Measurements from ENCODE around the gene PITPNM2. TPM values are rescaled to one million over a fixed set of nuclear protein-coding genes. Genes with fewer than 3 reads are reported as not detected.

PITPNM2 gene
- total RNA-seq, 3 donors from 2014 or later (not counting 1 experiment from before 2014, with no cell fraction given), result 38.9 to 94.6 (median 42.5) TPM

GRCh38 chr12:123187637-123188036 is 36.7 kb upstream of the PITPNM2 start:
- H3K27ac Mint-ChIP-seq, result no peak overlapping the region
- intact Hi-C loops (cut with micrococcal nuclease), result no loop called here
- H3K4me1 ChIP-seq (ENCODE audit: control insufficient read depth, insufficient read depth, low read length), result no peaks in the 10 kb centered on the region
- no peaks in the 10 kb centered on the region for H3K4me1 Mint-ChIP-seq
- DNase-seq, result no peak
- H3K36me3 ChIP-seq (ENCODE audit: control insufficient read depth, insufficient read depth, low read length), result peaks cover 51% of the 10 kb centered on the region
- H3K4me3 ChIP-seq (ENCODE audit: low read length), result no peak overlapping the region
- no peaks in the 10 kb centered on the region for H3K9me3 Mint-ChIP-seq
- WGBS (ENCODE audit: insufficient coverage), result 98% methylated on average over 6 of the region's 6 CpGs
- no peaks in the 10 kb centered on the region for H3K27me3 ChIP-seq (ENCODE audit: control insufficient read depth, insufficient read depth, low read length)
- TF ChIP-seq, protein P1, sequence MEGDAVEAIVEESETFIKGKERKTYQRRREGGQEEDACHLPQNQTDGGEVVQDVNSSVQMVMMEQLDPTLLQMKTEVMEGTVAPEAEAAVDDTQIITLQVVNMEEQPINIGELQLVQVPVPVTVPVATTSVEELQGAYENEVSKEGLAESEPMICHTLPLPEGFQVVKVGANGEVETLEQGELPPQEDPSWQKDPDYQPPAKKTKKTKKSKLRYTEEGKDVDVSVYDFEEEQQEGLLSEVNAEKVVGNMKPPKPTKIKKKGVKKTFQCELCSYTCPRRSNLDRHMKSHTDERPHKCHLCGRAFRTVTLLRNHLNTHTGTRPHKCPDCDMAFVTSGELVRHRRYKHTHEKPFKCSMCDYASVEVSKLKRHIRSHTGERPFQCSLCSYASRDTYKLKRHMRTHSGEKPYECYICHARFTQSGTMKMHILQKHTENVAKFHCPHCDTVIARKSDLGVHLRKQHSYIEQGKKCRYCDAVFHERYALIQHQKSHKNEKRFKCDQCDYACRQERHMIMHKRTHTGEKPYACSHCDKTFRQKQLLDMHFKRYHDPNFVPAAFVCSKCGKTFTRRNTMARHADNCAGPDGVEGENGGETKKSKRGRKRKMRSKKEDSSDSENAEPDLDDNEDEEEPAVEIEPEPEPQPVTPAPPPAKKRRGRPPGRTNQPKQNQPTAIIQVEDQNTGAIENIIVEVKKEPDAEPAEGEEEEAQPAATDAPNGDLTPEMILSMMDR (IDR thresholded peaks at IDR 0.05), result no peak
- H3K4me3 Mint-ChIP-seq, result no peak overlapping the region
- no peak overlapping the region for H3K27ac ChIP-seq (ENCODE audit: low read length)
- ATAC-seq, result no peak
- H3K9me3 ChIP-seq (ENCODE audit: control insufficient read depth, insufficient read depth, low read length), result no peaks in the 10 kb centered on the region
- peaks cover 6% of the 10 kb centered on the region for H3K36me3 Mint-ChIP-seq
- no peaks in the 10 kb centered on the region for H3K27me3 Mint-ChIP-seq (ENCODE audit: low read depth in 2 of 2)

GRCh38 chr12:123180171-123180570 is 29.3 kb upstream of the PITPNM2 start:
- intact Hi-C loops (cut with micrococcal nuclease), result no loop called here
- Histone ChIP-seq H3K27me3 (ENCODE audit: control insufficient read depth, insufficient read depth, low read length) (no peaks in the 10 kb centered on the region), H3K36me3 (ENCODE audit: control insufficient read depth, insufficient read depth, low read length) (peaks cover 50% of the 10 kb centered on the region), H3K4me3 (ENCODE audit: low read length) (no peak overlapping the region), H3K27ac (ENCODE audit: low read length) (no peak overlapping the region), H3K4me1 (ENCODE audit: control insufficient read depth, insufficient read depth, low read length) (no peaks in the 10 kb centered on the region), H3K9me3 (ENCODE audit: control insufficient read depth, insufficient read depth, low read length) (no peaks in the 10 kb centered on the region)
- 89% methylated on average over 4 of the region's 4 CpGs for WGBS (ENCODE audit: insufficient coverage)
- Mint-ChIP-seq H3K4me3 (no peak overlapping the region), H3K27ac (no peak overlapping the region), H3K9me3 (no peaks in the 10 kb centered on the region), H3K36me3 (peaks cover 6% of the 10 kb centered on the region), H3K27me3 (ENCODE audit: low read depth in 2 of 2) (no peaks in the 10 kb centered on the region), H3K4me1 (no peaks in the 10 kb centered on the region)
- TF ChIP-seq, protein P1 (IDR thresholded peaks at IDR 0.05), result no peak
- no peak for DNase-seq
- ATAC-seq, result no peak

DNA sequence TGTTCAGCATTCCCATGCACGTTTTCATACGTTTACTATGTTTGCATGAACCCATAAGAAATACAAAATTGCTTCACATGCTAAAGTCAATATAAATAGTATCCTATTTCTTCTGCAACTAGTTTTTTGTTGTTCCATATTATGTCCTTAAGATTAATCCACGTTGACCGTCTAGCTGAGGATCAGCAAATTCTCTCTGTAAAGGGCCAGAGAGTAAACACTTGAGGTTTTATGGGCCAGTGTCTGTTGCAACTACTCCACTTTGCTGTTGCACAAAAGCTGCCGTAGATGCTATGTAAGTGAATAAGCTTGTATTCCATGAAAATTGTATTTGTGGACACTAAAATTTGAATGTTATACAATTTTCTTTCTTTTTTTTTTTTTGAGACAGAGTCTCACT is 21.1 kb upstream of the PITPNM2 start:
- no peaks in the 10 kb centered on the region for H3K9me3 ChIP-seq (ENCODE audit: control insufficient read depth, insufficient read depth, low read length)
- Mint-ChIP-seq H3K36me3 (peaks cover 7% of the 10 kb centered on the region), H3K4me3 (no peak overlapping the region), H3K27ac (no peak overlapping the region), H3K4me1 (no peaks in the 10 kb centered on the region), H3K27me3 (ENCODE audit: low read depth in 2 of 2) (no peaks in the 10 kb centered on the region), H3K9me3 (no peaks in the 10 kb centered on the region)
- TF ChIP-seq, protein P1 (IDR thresholded peaks at IDR 0.05), result no peak
- 76% methylated on average over 5 of the region's 5 CpGs for WGBS (ENCODE audit: insufficient coverage)
- no peak overlapping the region for H3K4me3 ChIP-seq (ENCODE audit: low read length)
- no peaks in the 10 kb centered on the region for H3K27me3 ChIP-seq (ENCODE audit: control insufficient read depth, insufficient read depth, low read length)
- intact Hi-C loops (cut with micrococcal nuclease), result no loop called here
- ATAC-seq (no peak), DNase-seq (no peak)
- H3K27ac ChIP-seq (ENCODE audit: low read length), result no peak overlapping the region
- no peaks in the 10 kb centered on the region for H3K4me1 ChIP-seq (ENCODE audit: control insufficient read depth, insufficient read depth, low read length)
- peaks cover 16% of the 10 kb centered on the region for H3K36me3 ChIP-seq (ENCODE audit: control insufficient read depth, insufficient read depth, low read length)

- H3K27me3 Mint-ChIP-seq (ENCODE audit: low read depth in 2 of 2), result no peaks in the 10 kb centered on the region
- H3K9me3 Mint-ChIP-seq, result no peaks in the 10 kb centered on the region
- no peak overlapping the region for H3K4me3 ChIP-seq (ENCODE audit: low read length)
- no CpG with 5 or more reads among the region's 2 CpGs for WGBS (ENCODE audit: insufficient coverage)
- DNase-seq (no peak), ATAC-seq (no peak)
- peaks cover 36% of the 10 kb centered on the region for H3K36me3 ChIP-seq (ENCODE audit: control insufficient read depth, insufficient read depth, low read length)
- no peaks in the 10 kb centered on the region for H3K27me3 ChIP-seq (ENCODE audit: control insufficient read depth, insufficient read depth, low read length)
- intact Hi-C loops (cut with micrococcal nuclease), result no loop called here
- H3K36me3 Mint-ChIP-seq, result peaks cover 11% of the 10 kb centered on the region
- TF ChIP-seq, protein P1 (IDR thresholded peaks at IDR 0.05), result no peak
- no peaks in the 10 kb centered on the region for H3K9me3 ChIP-seq (ENCODE audit: control insufficient read depth, insufficient read depth, low read length)
- H3K4me3 Mint-ChIP-seq, result no peak overlapping the region
- H3K27ac ChIP-seq (ENCODE audit: low read length), result no peak overlapping the region
- H3K4me1 ChIP-seq (ENCODE audit: control insufficient read depth, insufficient read depth, low read length), result no peaks in the 10 kb centered on the region
- peaks cover 0 to 4% of the 10 kb centered on the region in 2 donors for H3K4me1 Mint-ChIP-seq
- peak overlapping the region in 1 of 2 donors; percentile 54 for H3K27ac Mint-ChIP-seq
Measured at GRCh38 chr12:123167329-123167728, 16.4 kb upstream of the PITPNM2 start.
